PFSK-1 (cell line): ENCODE measurements around the gene ABR.

Experiments used
- FOXP2 ChIP-seq: optimal IDR thresholded peaks from 2 replicates; pipeline ENCODE3; 2011; ENCODE audit warnings: borderline replicate concordance, control low read depth, inconsistent platforms; ENCODE audit not compliant: insufficient read depth; ENCODE audit errors: extremely low read length, extremely low read depth
- POLR2AphosphoS5 ChIP-seq: IDR thresholded peaks from 2 replicates; pipeline ENCODE4 v1.6.1; 2012; ENCODE audit warnings: low read depth, mild to moderate bottlenecking, control low read depth, low read length, moderate library complexity
- SIN3A ChIP-seq: IDR thresholded peaks from 2 replicates; pipeline ENCODE4 v1.6.1; 2012; ENCODE audit warnings: mild to moderate bottlenecking, low read length, moderate library complexity, borderline replicate concordance; ENCODE audit not compliant: insufficient read depth
- TAF1 ChIP-seq: IDR thresholded peaks from 2 replicates; pipeline ENCODE4 v1.6.1; 2012; ENCODE audit warnings: low read length, control low read depth, borderline replicate concordance; ENCODE audit not compliant: insufficient read depth
- TF ChIP-seq, protein P1 (sequence below), 2 experiments: IDR thresholded peaks; 2 replicates each; pipeline versions ENCODE4 v1.6.1 to v1.8.0; 2011 to 2012; ENCODE audit warnings: low read depth in 2 of 2, low read length in 2 of 2, control low read depth in 1 of 2, inconsistent platforms in 1 of 2, mild to moderate bottlenecking in 1 of 2, moderate library complexity in 1 of 2; ENCODE audit not compliant: insufficient read depth in 1 of 2

The ABR gene

DNA sequence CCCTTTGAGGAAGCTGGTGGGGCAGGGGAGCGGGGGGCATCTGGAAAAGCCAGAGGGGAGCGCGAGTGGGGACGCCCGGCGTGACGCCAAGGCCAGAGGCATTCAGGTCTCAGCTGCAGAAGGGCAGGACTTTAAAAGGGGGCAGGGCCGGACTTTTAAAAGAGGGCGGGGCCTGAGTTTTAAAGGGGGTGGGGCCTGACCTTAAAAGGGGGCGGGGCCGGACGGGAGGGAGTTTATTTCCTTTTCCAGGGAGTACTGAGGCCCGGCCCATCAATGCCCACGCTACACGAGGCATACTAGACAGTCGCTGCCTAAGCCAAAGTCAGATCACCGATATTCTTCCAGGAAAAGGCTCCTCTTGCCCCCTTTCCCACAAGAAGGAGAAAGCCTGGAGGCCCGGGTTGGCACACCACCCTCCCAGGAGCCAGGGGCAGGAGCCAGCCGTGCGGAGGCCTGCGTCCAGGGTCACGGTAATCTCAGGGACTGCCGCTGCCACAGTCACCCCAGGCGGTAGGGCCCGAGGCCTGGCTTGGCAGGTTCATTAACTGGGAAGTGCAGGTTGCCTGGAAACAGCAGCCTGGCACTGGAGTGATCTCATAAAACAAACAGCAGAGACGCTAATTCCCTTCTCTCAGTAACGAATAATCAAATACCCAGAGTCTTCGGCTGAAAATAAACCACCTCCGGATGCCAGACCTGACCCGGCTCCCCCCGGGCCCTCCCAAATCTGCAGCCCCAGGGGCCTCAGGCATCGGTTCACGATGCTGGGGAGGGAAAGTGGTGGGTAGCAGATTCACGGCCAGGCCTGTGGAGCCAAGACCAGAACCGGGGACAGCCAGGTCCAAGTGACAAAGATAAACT, 92.2 kb downstream of the ABR start:
- TF ChIP-seq FOXP2 (no peak), POLR2AphosphoS5 (peak; percentile 57; the same call in 1 of the 2 replicates), TAF1 (no peak), SIN3A (peak; percentile 83; the same call in 1 of the 2 replicates)
- TF ChIP-seq, protein P1, sequence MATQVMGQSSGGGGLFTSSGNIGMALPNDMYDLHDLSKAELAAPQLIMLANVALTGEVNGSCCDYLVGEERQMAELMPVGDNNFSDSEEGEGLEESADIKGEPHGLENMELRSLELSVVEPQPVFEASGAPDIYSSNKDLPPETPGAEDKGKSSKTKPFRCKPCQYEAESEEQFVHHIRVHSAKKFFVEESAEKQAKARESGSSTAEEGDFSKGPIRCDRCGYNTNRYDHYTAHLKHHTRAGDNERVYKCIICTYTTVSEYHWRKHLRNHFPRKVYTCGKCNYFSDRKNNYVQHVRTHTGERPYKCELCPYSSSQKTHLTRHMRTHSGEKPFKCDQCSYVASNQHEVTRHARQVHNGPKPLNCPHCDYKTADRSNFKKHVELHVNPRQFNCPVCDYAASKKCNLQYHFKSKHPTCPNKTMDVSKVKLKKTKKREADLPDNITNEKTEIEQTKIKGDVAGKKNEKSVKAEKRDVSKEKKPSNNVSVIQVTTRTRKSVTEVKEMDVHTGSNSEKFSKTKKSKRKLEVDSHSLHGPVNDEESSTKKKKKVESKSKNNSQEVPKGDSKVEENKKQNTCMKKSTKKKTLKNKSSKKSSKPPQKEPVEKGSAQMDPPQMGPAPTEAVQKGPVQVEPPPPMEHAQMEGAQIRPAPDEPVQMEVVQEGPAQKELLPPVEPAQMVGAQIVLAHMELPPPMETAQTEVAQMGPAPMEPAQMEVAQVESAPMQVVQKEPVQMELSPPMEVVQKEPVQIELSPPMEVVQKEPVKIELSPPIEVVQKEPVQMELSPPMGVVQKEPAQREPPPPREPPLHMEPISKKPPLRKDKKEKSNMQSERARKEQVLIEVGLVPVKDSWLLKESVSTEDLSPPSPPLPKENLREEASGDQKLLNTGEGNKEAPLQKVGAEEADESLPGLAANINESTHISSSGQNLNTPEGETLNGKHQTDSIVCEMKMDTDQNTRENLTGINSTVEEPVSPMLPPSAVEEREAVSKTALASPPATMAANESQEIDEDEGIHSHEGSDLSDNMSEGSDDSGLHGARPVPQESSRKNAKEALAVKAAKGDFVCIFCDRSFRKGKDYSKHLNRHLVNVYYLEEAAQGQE (IDR thresholded peaks at IDR 0.05; ENCODE audit: insufficient read depth in 1 of 2, low read depth in 2 of 2, low read length in 2 of 2), result no peak

DNA sequence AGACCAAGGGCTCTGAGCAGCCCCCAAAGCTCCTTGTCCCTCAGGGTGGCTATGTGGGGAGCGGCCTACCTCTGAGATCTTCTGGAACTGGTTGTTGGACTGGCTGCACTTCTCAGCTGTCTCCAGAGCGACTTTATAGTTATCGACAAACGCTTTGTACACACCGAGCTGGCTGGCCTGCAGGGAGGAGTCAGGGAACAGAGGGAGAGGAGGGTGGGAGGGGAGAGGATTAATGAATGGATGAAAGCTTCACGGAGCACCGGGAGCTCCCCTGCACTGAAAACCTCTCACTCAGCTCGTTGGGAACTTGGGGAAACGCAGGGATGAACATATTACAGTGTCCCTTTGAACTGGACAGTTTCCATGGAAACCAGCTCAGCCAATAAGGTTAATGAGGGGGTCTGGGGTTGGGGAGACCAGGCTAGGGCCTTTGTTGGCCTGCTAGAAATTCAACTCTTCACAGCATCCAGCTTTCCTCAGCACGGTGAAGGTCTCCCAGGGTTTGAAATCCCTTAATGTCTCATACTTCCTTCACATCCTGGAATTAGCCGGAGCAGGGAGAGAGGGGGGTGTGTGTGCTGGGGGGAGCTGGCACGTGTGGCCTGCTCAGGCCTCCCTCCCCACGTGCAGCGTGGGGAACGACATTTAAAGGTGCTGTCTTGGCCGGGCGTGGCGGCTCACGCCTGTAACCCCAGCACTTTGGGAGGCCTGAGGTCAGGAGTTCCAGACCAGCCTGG, 96.2 kb downstream of the ABR start:
- peak; percentile 43; the same call in 1 of the 2 replicates for TF ChIP-seq SIN3A
- TF ChIP-seq TAF1, result no peak

- TF ChIP-seq POLR2AphosphoS5 (no peak), SIN3A (no peak), TAF1 (no peak), FOXP2 (no peak)
- TF ChIP-seq, protein P1 (IDR thresholded peaks at IDR 0.05; ENCODE audit: insufficient read depth in 1 of 2, low read depth in 2 of 2, low read length in 2 of 2), result no peak
Measured at GRCh38 chr17:1082579-1082978, 97.2 kb downstream of the ABR start.

- TF ChIP-seq FOXP2 (no peak), SIN3A (no peak), POLR2AphosphoS5 (no peak), TAF1 (no peak)
- TF ChIP-seq, protein P1 (IDR thresholded peaks at IDR 0.05; ENCODE audit: insufficient read depth in 1 of 2, low read depth in 2 of 2, low read length in 2 of 2), result no peak
Measured at GRCh38 chr17:1078831-1079561, 100.8 kb downstream of the ABR start.

DNA sequence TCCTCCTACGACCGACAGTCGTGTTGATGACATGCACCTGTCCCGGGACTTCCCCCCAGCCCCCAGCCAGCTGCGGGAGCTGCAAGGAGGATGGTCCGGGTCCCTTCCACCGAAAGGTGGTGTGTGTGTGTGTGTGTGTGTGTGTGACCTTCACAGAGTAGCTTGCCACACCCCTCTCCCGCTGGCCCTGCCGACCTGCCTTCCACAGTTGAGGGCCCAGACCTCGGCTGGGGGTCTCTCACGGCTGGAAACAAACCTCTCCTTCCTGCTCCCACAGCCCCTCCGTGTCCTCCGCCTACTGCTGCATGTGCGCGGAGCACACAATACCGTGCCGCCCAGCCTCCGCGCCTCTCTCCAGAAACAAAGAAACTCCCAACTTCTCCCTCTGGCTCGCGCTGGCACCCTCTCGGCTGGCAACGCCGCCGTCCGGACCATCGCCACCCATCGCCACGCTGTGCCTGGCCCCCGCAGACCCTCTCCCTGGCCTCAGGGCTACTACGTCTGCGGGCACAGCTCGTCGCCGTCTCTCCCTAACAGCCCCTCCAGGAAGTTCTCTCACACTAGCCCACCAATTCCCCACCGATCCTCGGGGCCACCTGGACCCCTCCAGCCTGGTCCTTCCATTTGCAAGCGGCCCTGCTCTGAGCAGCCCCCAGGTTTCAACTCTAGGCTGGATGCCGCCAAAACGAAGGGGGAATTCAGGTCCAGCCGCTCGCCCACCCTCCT, 101.6 kb downstream of the ABR start:
- TF ChIP-seq SIN3A (no peak), FOXP2 (no peak), TAF1 (no peak), POLR2AphosphoS5 (no peak)
- TF ChIP-seq, protein P1 (IDR thresholded peaks at IDR 0.05; ENCODE audit: insufficient read depth in 1 of 2, low read depth in 2 of 2, low read length in 2 of 2), result no peak
